ENCODE measurements around the gene PDILT.

Gene PDILT

GRCh38 chr16:20393801-20394577, 10.5 kb downstream of the PDILT start:
- peak overlapping the region; percentile 68 for H3K27ac ChIP-seq
- TF ChIP-seq CTCF (conservative IDR thresholded peaks at IDR 0.05), result no peak

- H3K27ac ChIP-seq, result no peak overlapping the region
- no peak for TF ChIP-seq CTCF (conservative IDR thresholded peaks at IDR 0.05)
These were observed 13.5 kb downstream of the PDILT start for GRCh38 chr16:20391045-20391444.

GRCh38 chr16:20388854-20389253, 15.7 kb downstream of the PDILT start:
- TF ChIP-seq CTCF (conservative IDR thresholded peaks at IDR 0.05), result no peak
- no peak overlapping the region for H3K27ac ChIP-seq

GRCh38 chr16:20387978-20388377, 16.6 kb downstream of the PDILT start:
- TF ChIP-seq CTCF (conservative IDR thresholded peaks at IDR 0.05), result no peak
- H3K27ac ChIP-seq, result no peak overlapping the region

- peak; percentile 80 for TF ChIP-seq CTCF (conservative IDR thresholded peaks at IDR 0.05)
- no peak overlapping the region for H3K27ac ChIP-seq
These were observed 18.4 kb downstream of the PDILT start for GRCh38 chr16:20385844-20386832.

GRCh38 chr16:20383106-20384029, 21.2 kb downstream of the PDILT start:
- TF ChIP-seq CTCF (conservative IDR thresholded peaks at IDR 0.05), result peak; percentile 79
- no peak overlapping the region for H3K27ac ChIP-seq
